HL-60 (cell line): Measurements from ENCODE around the gene PPP1R3A.

ENCODE experiments used
- CTCF ChIP-seq: IDR thresholded peaks from one replicate; pipeline ENCODE4 v1.5.1; 2011; ENCODE audit warnings: low read length, control low read depth, inconsistent platforms; ENCODE audit not compliant: insufficient read depth
- GABPA ChIP-seq: IDR thresholded peaks from 2 replicates; pipeline ENCODE4 v1.6.1; 2012; ENCODE audit warnings: low read depth
- POLR2AphosphoS5 ChIP-seq: IDR thresholded peaks from 2 replicates; pipeline ENCODE4 v1.6.1; 2012; ENCODE audit warnings: low read depth
- REST ChIP-seq: IDR thresholded peaks from 2 replicates; pipeline ENCODE4 v1.6.1; 2012; ENCODE audit warnings: low read depth; ENCODE audit not compliant: insufficient replicate concordance

GRCh38 chr7:113922049-113922448, 3.2 kb upstream of the PPP1R3A start:
- no peak for TF ChIP-seq CTCF
- no peak for TF ChIP-seq REST
- no peak for TF ChIP-seq POLR2AphosphoS5
- no peak for TF ChIP-seq GABPA
